GM23338 (cell line): ENCODE data around the gene PPP1R12C.

ENCODE experiments used
- CTCF ChIP-seq, 2 experiments: fragments of 200-600 bp in 1 of 2; sonication (generic) in 1 of 2; conservative IDR thresholded peaks; 2 replicates each; pipeline versions ENCODE4 v1.5.1 to v1.6.1; 2016 to 2017; ENCODE audit warnings: antibody characterized with exemption in 2 of 2, low read depth in 2 of 2, mild to moderate bottlenecking in 2 of 2, moderate library complexity in 1 of 2
- EZH2 ChIP-seq: fragments of 200-600 bp; sonication (generic); IDR thresholded peaks from one replicate; pipeline ENCODE4 v1.8.0; 2017; ENCODE audit warnings: antibody characterized with exemption, mild to moderate bottlenecking, low read depth; ENCODE audit not compliant: unreplicated experiment
- EZH2phosphoT487 ChIP-seq: fragments of 200-600 bp; sonication (generic); IDR thresholded peaks from one replicate; pipeline ENCODE4 v1.8.1; 2018; ENCODE audit warnings: antibody characterized with exemption; ENCODE audit not compliant: unreplicated experiment

- TF ChIP-seq EZH2phosphoT487 (no peak), CTCF (conservative IDR thresholded peaks at IDR 0.05; ENCODE audit: low read depth in 2 of 2) (0 out of 4 replicates have a peak, but pooled peaks of 1 of the 2 experiments have one; percentile 6), EZH2 (no peak)
Measured at GRCh38 chr19:55080121-55080967, 37.1 kb downstream of the PPP1R12C start.
